RPMI7951 (cell line): ENCODE results near the gene COL2A1. TPM values are rescaled to one million over a fixed set of nuclear protein-coding genes. Genes with fewer than 3 reads are reported as not detected.
"Not testable (repeated sequence)": the region's sequence is repeated elsewhere in the genome, so short reads cannot be mapped to it uniquely, and the experiment has no call there.

Source experiments
- DNase-seq: peaks from one replicate; pipeline ENCODE4 v3.0.0-alpha.2; 2012; ENCODE audit warnings: low read depth
- total RNA-seq: library from RNA; depleted of rRNA; stranded (reverse); fragments of >200 nt; shearing (Covaris generic); gene quantifications from 2 replicates; pipeline ENCODE4 v1.2.3, GENCODE V29; 2014

COL2A1 gene
- total RNA-seq, 1 experiment from 2014 or later = not detected

- DNase-seq = no peak
Observed at GRCh38 chr12:47977046-47977771, 27.1 kb downstream of the COL2A1 start.

- DNase-seq = no peak
Observed at GRCh38 chr12:47975816-47976215, 28.5 kb downstream of the COL2A1 start.

- DNase-seq = no peak
Observed at GRCh38 chr12:47975036-47975620, 29.1 kb downstream of the COL2A1 start.

GRCh38 chr12:47973870-47974269 is 30.4 kb downstream of the COL2A1 start:
- no peak for DNase-seq

- DNase-seq = no peak
Observed at GRCh38 chr12:47972895-47973294, 31.4 kb downstream of the COL2A1 start.

GRCh38 chr12:47970843-47971242 is 33.4 kb downstream of the COL2A1 start:
- no peak for DNase-seq

- DNase-seq = no peak
Observed at GRCh38 chr12:47969845-47970244, 34.4 kb downstream of the COL2A1 start.

- DNase-seq = no peak
Observed at GRCh38 chr12:47967461-47968321, 36.6 kb downstream of the COL2A1 start.

GRCh38 chr12:47965581-47965980 is 38.7 kb downstream of the COL2A1 start:
- DNase-seq = no peak

- DNase-seq = no peak
Observed at GRCh38 chr12:47964106-47964728, 40.1 kb downstream of the COL2A1 start.

GRCh38 chr12:47963340-47964040 is 40.8 kb downstream of the COL2A1 start, which contains the start of gene TMEM106C:
TMEM106C (plus strand) TSS chr12:47963596; CDS start chr12:47964237, 641 bp downstream.
- peak; percentile 79 for DNase-seq

- no peak for DNase-seq
Observed at GRCh38 chr12:47962198-47962597, 42.1 kb downstream of the COL2A1 start.

GRCh38 chr12:47957671-47958070 is 46.6 kb downstream of the COL2A1 start:
- DNase-seq = not testable (repeated sequence)

- DNase-seq = no peak
Observed at GRCh38 chr12:47955059-47955458, 49.2 kb downstream of the COL2A1 start.

GRCh38 chr12:47954467-47955045 is 49.7 kb downstream of the COL2A1 start:
- DNase-seq = no peak

GRCh38 chr12:47954058-47954457 is 50.2 kb downstream of the COL2A1 start:
- no peak for DNase-seq

- peak; percentile 53 for DNase-seq
Observed at GRCh38 chr12:47950856-47951468, 53.3 kb downstream of the COL2A1 start.

- DNase-seq = peak; percentile 76
Observed at GRCh38 chr12:47949441-47950341, 54.6 kb downstream of the COL2A1 start.

GRCh38 chr12:47947341-47947740 is 56.9 kb downstream of the COL2A1 start:
- DNase-seq = no peak
